ENCODE data around the gene CRY2.
"Not testable (repeated sequence)": the region's sequence is repeated elsewhere in the genome, so short reads cannot be mapped to it uniquely, and the experiment has no call there.

Gene CRY2

GRCh38 chr11:45899448-45900174, 52.3 kb downstream of the CRY2 start:
- peak; percentile 52 for DNase-seq (ENCODE audit: low read depth, low spot score)

DNA sequence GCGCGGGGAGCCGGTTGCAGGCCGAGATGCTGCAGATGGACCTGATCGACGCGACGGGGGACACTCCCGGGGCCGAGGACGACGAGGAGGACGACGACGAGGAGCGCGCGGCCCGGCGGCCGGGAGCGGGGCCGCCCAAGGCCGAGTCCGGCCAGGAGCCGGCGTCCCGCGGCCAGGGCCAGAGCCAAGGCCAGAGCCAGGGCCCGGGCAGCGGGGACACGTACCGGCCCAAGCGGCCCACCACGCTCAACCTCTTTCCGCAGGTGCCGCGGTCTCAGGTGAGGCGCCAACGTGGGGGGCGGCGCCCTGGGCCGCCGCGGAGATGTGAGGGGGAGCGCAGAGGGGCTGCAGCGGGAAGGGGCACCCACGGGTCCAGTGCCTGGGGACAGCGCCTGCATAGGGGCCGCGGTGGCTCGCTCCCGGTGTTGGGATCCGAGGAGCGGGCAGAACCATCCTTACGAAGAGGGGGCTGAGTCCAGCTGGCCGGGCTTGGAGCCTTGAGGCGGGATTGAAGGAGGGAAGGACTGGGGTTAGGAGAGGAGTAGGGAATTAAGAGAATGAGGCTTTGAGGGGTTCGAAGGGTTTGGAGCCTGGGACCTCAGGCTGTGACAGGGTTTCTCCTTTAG, 53.0 kb downstream of the CRY2 start:
- DNase-seq (ENCODE audit: low read depth, low spot score): not testable (repeated sequence)

- DNase-seq (ENCODE audit: low read depth, low spot score): no peak
These were observed 53.8 kb downstream of the CRY2 start for GRCh38 chr11:45900916-45901617.

DNA sequence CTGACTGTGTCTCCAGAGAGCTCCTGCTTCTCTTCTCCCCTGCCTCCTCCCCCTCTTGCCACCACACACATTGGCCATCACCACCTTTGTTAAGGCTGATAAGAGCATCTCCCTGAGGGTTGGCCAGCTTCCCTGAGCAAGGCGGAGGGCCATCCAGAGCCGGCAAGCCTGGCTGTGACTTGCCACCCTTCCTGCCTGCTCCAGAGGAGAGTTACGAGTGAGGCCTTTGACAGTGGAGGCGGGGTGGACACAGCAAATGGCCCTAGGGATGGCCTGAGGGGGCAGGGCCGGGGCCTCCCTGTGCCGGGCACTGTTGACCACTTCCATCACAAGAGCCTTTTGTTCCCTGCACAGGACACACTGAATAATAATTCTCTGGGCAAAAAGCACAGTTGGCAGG, 54.4 kb downstream of the CRY2 start:
- no peak for DNase-seq (ENCODE audit: low read depth, low spot score)

DNA sequence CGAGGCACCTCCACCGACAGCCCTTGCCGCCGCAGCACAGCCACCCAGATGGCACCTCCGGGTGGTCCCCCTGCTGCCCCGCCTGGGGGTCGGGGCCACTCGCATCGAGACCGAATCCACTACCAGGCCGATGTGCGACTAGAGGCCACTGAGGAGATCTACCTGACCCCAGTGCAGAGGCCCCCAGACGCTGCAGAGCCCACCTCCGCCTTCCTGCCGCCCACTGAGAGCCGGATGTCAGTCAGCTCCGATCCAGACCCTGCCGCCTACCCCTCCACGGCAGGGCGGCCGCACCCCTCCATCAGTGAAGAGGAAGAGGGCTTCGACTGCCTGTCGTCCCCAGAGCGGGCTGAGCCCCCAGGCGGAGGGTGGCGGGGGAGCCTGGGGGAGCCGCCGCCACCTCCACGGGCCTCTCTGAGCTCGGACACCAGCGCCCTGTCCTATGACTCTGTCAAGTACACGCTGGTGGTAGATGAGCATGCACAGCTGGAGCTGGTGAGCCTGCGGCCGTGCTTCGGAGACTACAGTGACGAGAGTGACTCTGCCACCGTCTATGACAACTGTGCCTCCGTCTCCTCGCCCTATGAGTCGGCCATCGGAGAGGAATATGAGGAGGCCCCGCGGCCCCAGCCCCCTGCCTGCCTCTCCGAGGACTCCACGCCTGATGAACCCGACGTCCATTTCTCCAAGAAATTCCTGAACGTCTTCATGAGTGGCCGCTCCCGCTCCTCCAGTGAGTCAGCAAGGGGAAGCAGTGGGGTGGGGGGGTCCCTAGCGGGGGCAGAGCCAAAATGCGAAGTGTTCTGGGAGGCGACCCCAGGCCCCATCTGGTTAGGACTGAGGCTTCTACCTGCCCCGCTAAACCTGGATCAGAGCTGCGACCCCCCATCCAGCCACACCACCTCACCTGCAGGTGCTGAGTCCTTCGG, 55.4 kb downstream of the CRY2 start:
- no peak for DNase-seq (ENCODE audit: low read depth, low spot score)

DNA sequence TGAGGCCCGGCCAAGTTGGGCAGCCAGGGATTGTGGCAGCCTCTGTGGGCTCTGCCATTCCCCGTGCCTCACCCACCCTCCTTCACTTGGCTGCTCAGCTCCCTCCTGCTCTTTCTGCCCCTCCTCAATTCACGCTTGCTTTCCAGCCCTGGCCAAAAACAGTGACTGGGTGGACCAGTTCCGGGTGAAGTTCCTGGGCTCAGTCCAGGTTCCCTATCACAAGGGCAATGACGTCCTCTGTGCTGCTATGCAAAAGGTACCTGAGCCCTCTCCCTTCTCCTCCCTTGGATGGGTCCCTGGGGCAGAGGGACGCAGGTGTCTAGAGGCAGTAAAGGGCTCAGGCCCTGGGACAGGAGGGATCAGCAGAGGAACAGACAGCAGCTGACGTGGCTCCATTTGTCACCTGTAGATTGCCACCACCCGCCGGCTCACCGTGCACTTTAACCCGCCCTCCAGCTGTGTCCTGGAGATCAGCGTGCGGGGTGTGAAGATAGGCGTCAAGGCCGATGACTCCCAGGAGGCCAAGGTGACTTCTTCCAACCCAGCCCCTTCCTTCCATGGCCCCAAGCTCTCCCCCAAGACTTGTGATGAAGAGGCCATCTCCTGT, 57.1 kb downstream of the CRY2 start:
- DNase-seq (ENCODE audit: low read depth, low spot score): no peak

DNA sequence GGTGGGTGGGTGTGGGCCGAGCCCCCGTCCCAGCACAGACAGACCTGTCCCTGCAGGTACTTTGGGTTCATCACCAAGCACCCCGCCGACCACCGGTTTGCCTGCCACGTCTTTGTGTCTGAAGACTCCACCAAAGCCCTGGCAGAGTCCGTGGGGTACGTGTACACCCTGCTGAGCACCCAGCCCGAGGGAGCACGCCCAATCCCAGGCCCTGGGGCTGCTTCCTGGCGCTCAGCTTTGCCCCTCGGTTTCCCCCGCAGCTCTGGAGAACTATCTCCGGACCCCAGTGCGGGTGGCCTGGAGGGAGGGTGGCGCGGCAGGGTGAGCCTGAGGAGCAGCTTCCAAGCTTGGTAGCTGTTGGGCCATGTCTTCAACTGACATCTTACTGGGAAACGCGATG, 57.8 kb downstream of the CRY2 start:
- DNase-seq (ENCODE audit: low read depth, low spot score): no peak

DNA sequence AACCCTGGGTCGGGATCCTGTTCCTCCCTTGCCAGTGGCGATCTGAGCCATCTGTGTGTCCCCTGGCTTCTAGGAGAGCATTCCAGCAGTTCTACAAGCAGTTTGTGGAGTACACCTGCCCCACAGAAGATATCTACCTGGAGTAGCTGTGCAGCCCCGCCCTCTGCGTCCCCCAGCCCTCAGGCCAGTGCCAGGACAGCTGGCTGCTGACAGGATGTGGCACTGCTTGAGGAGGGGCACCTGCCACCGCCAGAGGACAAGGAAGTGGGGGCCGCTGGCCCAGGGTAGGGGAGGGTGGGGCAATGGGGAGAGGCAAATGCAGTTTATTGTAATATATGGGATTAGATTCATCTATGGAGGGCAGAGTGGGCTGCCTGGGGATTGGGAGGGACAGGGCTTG, 58.3 kb downstream of the CRY2 start:
- not testable (repeated sequence) for DNase-seq (ENCODE audit: low read depth, low spot score)

DNA sequence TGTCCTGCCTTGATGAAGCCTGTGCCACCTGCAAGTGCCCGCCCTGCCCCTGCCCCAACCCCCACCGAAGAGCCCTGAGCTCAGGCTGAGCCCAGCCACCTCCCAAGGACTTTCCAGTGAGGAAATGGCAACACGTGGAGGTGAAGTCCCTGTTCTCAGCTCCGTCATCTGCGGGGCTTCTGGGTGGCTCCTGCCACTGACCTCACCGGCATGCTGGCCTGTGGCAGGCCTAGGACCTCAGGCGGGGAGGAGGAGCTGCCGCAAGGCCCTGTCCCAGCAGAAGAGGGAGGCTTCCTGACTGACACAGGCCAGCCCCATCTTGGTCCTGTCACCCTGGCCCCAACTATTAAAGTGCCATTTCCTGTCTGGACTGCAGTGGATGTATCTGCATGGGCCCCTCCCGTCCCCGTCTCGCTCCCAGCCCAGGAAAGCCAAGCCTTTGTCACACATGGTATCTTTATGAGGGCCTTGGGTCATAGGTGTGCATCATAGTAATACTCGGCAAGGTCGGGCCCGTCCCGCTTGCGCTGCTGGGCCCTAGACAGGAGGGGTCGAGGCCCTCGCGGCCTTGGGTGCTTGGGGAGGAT, 58.9 kb downstream of the CRY2 start:
- DNase-seq (ENCODE audit: low read depth, low spot score): no peak

DNA sequence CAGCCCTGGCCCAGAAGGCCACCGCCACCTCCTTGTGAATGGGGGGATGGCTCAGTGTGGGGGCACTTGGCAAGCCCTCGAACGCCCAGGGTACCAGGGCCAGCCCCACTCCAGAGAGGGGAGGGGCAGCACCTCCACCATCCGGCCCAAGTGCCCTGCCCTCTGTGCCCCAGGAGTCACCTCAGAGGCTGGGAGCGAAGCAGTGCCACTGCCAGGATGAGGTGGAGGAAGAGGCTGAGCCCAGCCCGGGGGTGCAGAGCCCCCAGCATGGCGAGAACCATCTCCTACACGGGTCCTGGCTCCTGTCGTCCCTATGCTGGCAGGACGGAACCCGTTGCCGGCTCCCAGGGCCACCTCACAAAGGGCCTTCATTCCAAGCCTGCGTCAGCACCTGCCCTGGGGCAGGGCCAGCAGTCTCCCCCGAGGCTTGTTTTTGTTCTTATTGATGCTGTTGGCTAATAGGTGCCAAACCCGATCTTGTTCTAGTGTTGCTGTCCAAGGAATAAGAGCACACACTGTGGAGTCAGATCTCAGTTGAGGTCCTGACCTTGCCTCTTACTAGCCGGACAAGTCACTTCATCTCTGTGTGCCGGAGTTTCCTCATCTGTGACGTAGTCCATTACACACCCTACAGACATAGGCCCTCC, 59.8 kb downstream of the CRY2 start, which contains the start of gene FREY1:
TSS of gene FREY1 (minus strand) at position 307 of the 647 bp plus-strand sequence. CDS start at position 281, 26 bp downstream.
- DNase-seq (ENCODE audit: low read depth, low spot score): no peak

DNA sequence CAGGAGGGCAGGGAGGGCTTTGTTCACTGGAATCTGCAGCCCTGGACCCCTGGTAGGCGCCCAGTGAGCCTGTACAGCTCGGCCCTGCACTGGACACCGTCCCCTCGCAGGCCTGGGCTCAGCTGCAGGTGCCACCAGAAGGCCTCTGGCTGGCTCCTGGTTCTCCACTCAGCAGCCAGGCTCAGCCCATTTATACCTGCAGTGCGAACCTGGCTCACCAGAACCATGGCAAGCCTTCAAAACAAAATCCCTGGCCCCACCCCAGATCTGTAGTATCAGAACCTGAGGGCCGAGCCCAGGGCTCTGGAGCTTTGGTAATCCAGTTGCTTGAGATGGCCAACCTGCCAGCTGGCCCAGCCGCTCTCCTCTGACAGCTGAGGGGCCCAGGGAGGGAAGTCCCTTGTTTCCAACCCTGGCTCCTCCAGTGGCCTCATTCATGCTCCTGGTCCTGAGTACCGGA, 60.7 kb downstream of the CRY2 start:
- no peak for DNase-seq (ENCODE audit: low read depth, low spot score)

DNA sequence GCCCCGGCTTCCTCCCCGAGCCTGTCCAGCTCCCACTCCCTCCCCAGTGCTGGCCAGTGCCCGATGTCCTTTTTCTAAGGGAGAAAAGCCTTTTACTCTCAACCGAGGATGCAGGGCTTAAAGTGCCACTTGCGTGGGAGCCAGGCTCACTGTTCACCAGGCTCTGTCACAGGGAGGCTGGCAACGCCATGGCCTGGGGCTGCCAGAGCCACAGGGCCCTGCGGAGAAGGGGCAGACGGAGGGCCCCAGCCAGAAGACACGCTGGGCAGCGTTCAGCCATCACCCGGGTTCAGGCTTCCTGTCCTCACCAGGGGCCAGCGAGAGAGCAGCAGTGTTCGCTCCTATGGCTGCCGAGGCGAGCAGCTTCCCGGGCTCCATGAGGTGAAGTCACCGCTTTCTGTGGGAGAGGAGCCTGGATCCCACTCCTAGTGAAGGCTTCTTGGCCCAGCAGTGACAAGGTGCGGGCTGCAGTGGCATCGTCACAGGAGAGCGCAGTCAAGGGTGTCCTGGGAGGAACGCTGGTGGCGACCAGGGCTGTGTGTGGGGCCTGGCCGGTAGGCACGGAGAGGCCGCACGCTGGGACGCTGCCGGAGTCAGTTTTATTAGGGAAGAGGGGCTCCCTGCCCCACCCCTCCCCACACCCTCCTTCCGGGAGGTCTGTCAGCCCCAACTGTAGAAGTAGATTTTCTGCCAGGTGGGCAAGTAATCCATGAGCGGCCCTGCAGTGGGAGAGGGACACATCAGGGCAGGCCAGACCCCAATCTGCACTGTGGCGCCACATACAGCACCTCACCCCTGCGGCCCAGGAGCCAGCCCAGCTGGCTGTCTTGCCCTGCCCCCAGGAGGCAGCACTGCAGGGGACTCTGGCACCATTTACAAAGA, 62.6 kb downstream of the CRY2 start:
- no peak for DNase-seq (ENCODE audit: low read depth, low spot score)

GRCh38 chr11:45910623-45911022, 63.3 kb downstream of the CRY2 start:
- no peak for DNase-seq (ENCODE audit: low read depth, low spot score)

DNA sequence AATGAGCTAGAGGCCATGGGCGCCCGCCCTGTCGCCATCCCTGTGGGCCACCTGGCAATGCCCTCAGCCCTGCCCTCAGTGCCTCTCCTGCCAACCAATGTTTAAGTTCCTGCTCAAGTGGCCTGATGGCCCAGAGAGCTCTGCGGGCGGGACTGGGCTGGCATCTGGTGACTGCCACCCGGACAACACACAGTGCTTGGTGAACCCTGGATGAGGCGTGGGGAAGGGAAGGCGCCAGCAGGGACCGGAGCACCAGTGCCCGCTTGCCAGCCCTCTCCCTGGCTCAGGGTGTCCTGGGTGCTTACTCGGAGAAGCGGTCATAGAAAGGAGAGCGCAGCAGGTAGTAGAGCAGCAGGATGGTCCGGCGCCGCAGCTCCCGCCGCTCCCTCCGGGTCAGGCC, 66.2 kb downstream of the CRY2 start:
- no peak for DNase-seq (ENCODE audit: low read depth, low spot score)

DNA sequence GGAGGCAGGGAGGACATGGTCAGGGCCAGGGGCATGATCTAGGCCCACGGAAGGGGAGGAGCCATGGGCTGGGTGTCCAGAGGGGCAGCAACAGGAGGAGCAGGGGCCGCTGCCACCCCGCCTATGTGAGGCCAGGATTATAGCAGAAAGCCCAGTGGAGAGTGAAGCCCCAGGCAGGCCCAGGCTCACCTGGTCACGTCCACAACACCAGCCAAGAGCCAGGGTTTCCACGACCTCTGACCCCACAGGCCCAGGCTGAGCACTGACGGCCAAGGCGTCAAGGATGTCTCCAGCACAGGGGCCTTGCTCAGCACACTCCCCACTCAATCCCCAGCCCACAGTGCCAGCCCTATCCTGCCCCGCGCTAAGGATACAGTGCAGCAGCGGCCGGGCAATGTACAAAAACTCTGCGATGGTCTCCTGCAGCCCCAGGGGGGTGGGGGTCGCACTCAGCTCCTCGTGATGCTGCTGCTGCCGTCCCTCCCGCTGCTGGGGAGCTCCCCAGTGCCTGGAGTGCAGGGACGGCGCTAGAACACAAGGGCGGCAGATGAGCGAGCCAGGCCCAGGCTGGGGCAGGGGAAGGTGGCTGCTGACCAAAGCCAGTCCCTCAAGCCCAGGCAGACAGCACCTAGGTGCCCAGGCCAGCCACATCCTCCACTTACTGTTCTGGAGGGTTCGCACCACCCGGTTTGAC, 66.8 kb downstream of the CRY2 start:
- DNase-seq (ENCODE audit: low read depth, low spot score): no peak

GRCh38 chr11:45915446-45915845, 68.2 kb downstream of the CRY2 start:
- no peak for DNase-seq (ENCODE audit: low read depth, low spot score)

DNA sequence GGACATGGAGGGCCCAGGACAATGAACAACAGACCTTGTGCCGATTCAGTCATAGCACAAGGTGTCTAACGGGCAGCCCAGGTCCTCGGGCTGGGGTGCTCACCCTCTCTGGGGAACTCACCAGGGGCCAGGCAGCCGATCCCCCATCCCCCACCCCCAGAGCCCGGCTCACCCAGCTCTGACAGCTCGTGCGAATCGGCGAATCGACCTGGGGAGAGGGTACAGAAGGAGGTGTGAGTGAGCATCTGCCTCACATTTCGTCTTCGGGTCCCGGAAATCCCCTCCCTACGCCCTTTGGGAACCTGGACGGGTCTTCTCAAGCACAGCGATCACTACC, 70.0 kb downstream of the CRY2 start:
- DNase-seq (ENCODE audit: low read depth, low spot score): no peak

DNA sequence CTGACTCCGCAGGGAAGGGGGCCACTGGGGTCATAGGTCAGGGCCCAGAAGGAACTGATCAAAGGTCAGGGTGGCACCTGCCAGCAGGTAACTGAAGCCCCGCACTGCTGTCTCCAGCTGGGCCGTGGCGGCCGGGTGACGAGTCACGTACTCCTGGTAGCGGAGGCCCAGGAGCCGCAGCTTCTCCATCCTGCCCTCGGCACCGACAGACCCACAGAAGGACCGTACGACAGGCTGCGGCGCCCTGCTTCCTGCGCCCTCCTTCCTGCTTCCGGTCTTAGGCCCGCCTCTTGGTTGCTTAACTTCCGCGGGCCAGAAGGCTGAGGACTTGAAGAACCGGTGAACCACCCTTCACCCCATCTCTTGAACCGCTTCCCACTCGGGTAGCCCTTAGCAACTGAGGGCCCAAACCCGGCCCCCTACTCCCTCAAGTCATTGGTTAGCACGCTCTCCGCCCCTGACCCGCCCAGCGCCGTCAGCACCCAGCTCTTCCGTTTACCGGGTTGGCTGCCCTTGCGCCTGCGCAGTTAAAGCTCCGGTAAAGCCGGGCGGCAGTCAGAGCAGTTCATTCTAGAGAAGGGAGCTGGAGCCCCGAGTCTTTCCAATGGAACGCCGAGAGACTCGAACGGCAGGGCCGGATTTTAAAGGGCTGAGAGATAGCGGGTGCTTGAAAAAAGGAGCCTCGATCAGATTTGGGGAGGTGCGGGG, 70.5 kb downstream of the CRY2 start, which contains the start of gene PEX16:
TSS of gene PEX16 (minus strand) at position 255 of the 708 bp plus-strand sequence. CDS start at position 189, 66 bp downstream.
- DNase-seq (ENCODE audit: low read depth, low spot score): peak; percentile 98
